ENCODE data around the gene MPP2. TPM values are rescaled to one million over a fixed set of nuclear protein-coding genes. Genes with fewer than 3 reads are reported as not detected.
"Not testable (repeated sequence)": the region's sequence is repeated elsewhere in the genome, so short reads cannot be mapped to it uniquely, and the experiment has no call there.

Gene MPP2
- total RNA-seq, 1 donor from 2014 or later: 1.4 TPM

DNA sequence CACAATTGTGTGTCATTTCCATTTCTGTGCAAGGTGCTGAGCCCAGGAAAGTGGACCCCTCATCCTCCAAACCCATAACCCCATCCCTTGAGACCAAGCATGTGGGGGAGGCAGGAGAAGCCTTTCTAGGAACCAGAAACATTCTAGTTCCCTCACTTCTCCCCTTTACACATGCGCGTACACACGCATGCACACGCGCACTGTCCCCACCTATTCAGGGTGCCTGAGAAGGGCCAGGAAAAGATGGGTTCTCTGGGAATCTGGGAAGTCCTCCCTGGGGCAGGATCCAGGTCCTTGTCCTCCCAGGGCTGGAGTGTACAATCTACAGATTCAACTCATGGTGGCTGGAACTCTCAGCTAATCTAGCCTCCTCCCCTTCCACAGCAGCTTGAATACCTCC lies 32.5 kb upstream of the MPP2 start:
- intact Hi-C loops (cut with micrococcal nuclease): no loop called here
- no peak overlapping the region for H3K27ac Mint-ChIP-seq

GRCh38 chr17:43939452-43939851 lies 32.1 kb upstream of the MPP2 start:
- H3K4me3 Mint-ChIP-seq; intact Hi-C loops (cut with micrococcal nuclease); H3K36me3 Mint-ChIP-seq (ENCODE audit: low read depth): not testable (repeated sequence)

More for the DNA sequence above, 32.5 kb upstream of the MPP2 start:
- DNase-seq (ENCODE audit: low spot score): no peak
- no peak overlapping the region for H3K4me3 Mint-ChIP-seq
- peaks cover 18% of the 10 kb centered on the region for H3K27me3 Mint-ChIP-seq (ENCODE audit: insufficient read depth)
- H3K36me3 Mint-ChIP-seq (ENCODE audit: low read depth): no peaks in the 10 kb centered on the region
- H3K4me1 Mint-ChIP-seq (ENCODE audit: low read depth): peaks cover 10% of the 10 kb centered on the region
- no peaks in the 10 kb centered on the region for H3K9me3 Mint-ChIP-seq

GRCh38 chr17:43938838-43939182 lies 31.5 kb upstream of the MPP2 start:
- Mint-ChIP-seq H3K27me3 (ENCODE audit: insufficient read depth) (peaks cover 22% of the 10 kb centered on the region), H3K27ac (no peak overlapping the region), H3K9me3 (no peaks in the 10 kb centered on the region), H3K4me1 (ENCODE audit: low read depth) (peaks cover 3% of the 10 kb centered on the region), H3K4me3 (no peak overlapping the region), H3K36me3 (ENCODE audit: low read depth) (no peaks in the 10 kb centered on the region)
- no peak for DNase-seq (ENCODE audit: low spot score)
- intact Hi-C loops (cut with micrococcal nuclease): no loop called here

More at GRCh38 chr17:43939452-43939851, 32.1 kb upstream of the MPP2 start:
- not testable (repeated sequence) for H3K27ac Mint-ChIP-seq; H3K4me1 Mint-ChIP-seq (ENCODE audit: low read depth); DNase-seq (ENCODE audit: low spot score); H3K9me3 Mint-ChIP-seq
- H3K27me3 Mint-ChIP-seq (ENCODE audit: insufficient read depth): peaks cover 22% of the 10 kb centered on the region

GRCh38 chr17:43936434-43936833 lies 29.1 kb upstream of the MPP2 start:
- peaks cover 20% of the 10 kb centered on the region for H3K27me3 Mint-ChIP-seq (ENCODE audit: insufficient read depth)
- no peak overlapping the region for H3K4me3 Mint-ChIP-seq
- no peak for DNase-seq (ENCODE audit: low spot score)
- H3K9me3 Mint-ChIP-seq: no peaks in the 10 kb centered on the region
- intact Hi-C loops (cut with micrococcal nuclease): no loop called here
- H3K4me1 Mint-ChIP-seq (ENCODE audit: low read depth): no peaks in the 10 kb centered on the region
- no peak overlapping the region for H3K27ac Mint-ChIP-seq
- H3K36me3 Mint-ChIP-seq (ENCODE audit: low read depth): no peaks in the 10 kb centered on the region

- Mint-ChIP-seq H3K36me3 (ENCODE audit: low read depth) (no peaks in the 10 kb centered on the region), H3K4me1 (ENCODE audit: low read depth) (no peaks in the 10 kb centered on the region), H3K27me3 (ENCODE audit: insufficient read depth) (peaks cover 20% of the 10 kb centered on the region), H3K4me3 (no peak overlapping the region), H3K9me3 (no peaks in the 10 kb centered on the region), H3K27ac (no peak overlapping the region)
- intact Hi-C loops (cut with micrococcal nuclease): no loop called here
- no peak for DNase-seq (ENCODE audit: low spot score)
Measured at GRCh38 chr17:43935926-43936261, 28.6 kb upstream of the MPP2 start.

DNA sequence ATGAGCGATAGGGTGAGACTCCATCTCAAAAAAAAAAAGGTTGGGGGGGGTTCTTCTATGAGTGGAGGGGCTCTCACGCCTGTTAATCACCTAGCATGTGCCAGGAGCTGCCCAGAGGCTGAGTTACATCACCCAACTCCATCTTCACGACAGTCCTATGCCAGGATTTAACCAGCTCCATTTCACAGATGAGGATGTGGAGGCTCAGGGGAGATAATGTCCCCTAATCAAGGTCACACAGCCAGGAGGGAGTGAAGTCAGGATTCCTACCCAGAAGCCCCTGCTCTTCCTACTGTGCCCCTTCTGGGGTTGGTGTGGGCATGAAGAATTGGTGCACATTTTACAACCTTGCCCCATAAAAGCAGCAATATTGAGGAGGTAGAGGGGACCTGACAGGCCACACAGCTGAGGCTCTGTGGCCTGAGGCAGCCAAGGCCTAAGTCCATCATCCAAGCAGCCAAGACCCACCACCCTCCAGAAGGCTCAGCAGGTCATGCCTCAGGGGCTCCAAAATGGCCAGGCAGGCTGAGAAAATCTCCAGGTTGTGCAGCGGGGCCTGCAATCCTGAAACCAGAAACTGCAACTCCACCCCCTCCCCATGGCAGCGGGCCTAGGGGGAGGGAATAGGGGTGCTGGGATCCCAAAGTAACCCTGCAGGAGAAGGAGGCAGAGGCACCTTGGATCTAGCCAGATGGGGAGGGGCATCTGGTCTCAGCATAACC lies 28.0 kb upstream of the MPP2 start:
- Mint-ChIP-seq H3K4me3 (no peak overlapping the region), H3K27ac (no peak overlapping the region), H3K4me1 (ENCODE audit: low read depth) (no peaks in the 10 kb centered on the region), H3K9me3 (no peaks in the 10 kb centered on the region), H3K27me3 (ENCODE audit: insufficient read depth) (peaks cover 20% of the 10 kb centered on the region), H3K36me3 (ENCODE audit: low read depth) (no peaks in the 10 kb centered on the region)
- DNase-seq (ENCODE audit: low spot score): no peak
- intact Hi-C loops (cut with micrococcal nuclease): no loop called here

DNA sequence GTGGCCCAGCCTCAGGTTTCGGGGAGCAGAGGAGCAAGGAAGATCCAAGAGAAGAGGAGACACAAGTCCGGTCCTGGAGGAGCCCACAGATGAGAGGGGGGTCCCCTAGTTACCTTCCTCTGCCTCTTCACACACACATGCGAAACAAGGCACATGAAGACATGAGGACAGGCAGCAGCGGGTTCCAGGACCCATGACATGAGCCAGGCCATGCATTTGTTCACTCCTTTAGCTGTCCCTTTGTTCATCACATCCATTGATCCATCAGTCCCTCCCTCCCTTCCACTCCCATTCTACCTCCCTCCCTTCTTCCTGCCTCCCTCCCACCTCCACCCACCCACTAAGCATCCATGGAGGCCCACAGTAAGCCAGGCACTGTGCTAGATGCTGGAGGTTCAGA lies 25.6 kb upstream of the MPP2 start:
- no peak overlapping the region for H3K4me3 Mint-ChIP-seq
- no peaks in the 10 kb centered on the region for H3K9me3 Mint-ChIP-seq
- H3K4me1 Mint-ChIP-seq (ENCODE audit: low read depth): peaks cover 7% of the 10 kb centered on the region
- intact Hi-C loops (cut with micrococcal nuclease): no loop called here
- no peak for DNase-seq (ENCODE audit: low spot score)
- H3K27ac Mint-ChIP-seq: no peak overlapping the region
- H3K36me3 Mint-ChIP-seq (ENCODE audit: low read depth): no peaks in the 10 kb centered on the region
- peaks cover 9% of the 10 kb centered on the region for H3K27me3 Mint-ChIP-seq (ENCODE audit: insufficient read depth)

GRCh38 chr17:43932357-43932756 lies 25.0 kb upstream of the MPP2 start:
- Mint-ChIP-seq H3K4me1 (ENCODE audit: low read depth) (peaks cover 12% of the 10 kb centered on the region), H3K4me3 (no peak overlapping the region), H3K27ac (no peak overlapping the region), H3K27me3 (ENCODE audit: insufficient read depth) (peaks cover 11% of the 10 kb centered on the region), H3K36me3 (ENCODE audit: low read depth) (no peaks in the 10 kb centered on the region), H3K9me3 (no peaks in the 10 kb centered on the region)
- no peak for DNase-seq (ENCODE audit: low spot score)
- intact Hi-C loops (cut with micrococcal nuclease): no loop called here

GRCh38 chr17:43931062-43931571 lies 23.8 kb upstream of the MPP2 start:
- H3K27ac Mint-ChIP-seq: no peak overlapping the region
- no peak overlapping the region for H3K4me3 Mint-ChIP-seq
- peaks cover 13% of the 10 kb centered on the region for H3K27me3 Mint-ChIP-seq (ENCODE audit: insufficient read depth)
- no peaks in the 10 kb centered on the region for H3K9me3 Mint-ChIP-seq
- H3K4me1 Mint-ChIP-seq (ENCODE audit: low read depth): peaks cover 16% of the 10 kb centered on the region
- no peaks in the 10 kb centered on the region for H3K36me3 Mint-ChIP-seq (ENCODE audit: low read depth)
- intact Hi-C loops (cut with micrococcal nuclease): no loop called here
- no peak for DNase-seq (ENCODE audit: low spot score)

GRCh38 chr17:43928609-43929008 lies 21.3 kb upstream of the MPP2 start:
- Mint-ChIP-seq H3K4me1 (ENCODE audit: low read depth) (peaks cover 16% of the 10 kb centered on the region), H3K9me3 (no peaks in the 10 kb centered on the region), H3K27ac (no peak overlapping the region), H3K4me3 (no peak overlapping the region), H3K36me3 (ENCODE audit: low read depth) (no peaks in the 10 kb centered on the region), H3K27me3 (ENCODE audit: insufficient read depth) (peaks cover 8% of the 10 kb centered on the region)
- DNase-seq (ENCODE audit: low spot score): no peak
- intact Hi-C loops (cut with micrococcal nuclease): no loop called here

DNA sequence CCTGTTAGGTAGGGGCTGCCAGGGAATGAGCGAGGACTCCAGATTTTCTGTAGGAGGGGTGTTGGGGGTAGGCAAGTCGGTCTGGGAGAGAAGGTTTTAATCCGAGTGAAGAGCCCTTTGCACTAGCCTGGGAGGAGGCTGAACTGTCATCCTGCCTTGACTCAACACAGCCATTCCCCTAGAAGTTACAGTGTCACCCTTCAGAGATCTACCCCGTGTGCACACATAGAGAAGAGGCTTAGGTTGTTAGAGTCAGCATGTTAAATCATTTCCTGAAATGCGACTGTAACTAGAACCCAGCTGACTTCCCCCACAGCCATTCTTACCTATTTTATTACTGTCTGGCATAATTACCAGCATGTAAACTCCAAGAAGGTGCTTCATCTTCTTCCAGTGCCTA lies 20.6 kb upstream of the MPP2 start:
- peak overlapping the region; percentile 40 for H3K27ac Mint-ChIP-seq
- H3K9me3 Mint-ChIP-seq; H3K27me3 Mint-ChIP-seq (ENCODE audit: insufficient read depth); intact Hi-C loops (cut with micrococcal nuclease); DNase-seq (ENCODE audit: low spot score); H3K36me3 Mint-ChIP-seq (ENCODE audit: low read depth): not testable (repeated sequence)
- peak overlapping the region; percentile 79 for H3K4me3 Mint-ChIP-seq
- peaks cover 16% of the 10 kb centered on the region for H3K4me1 Mint-ChIP-seq (ENCODE audit: low read depth)

GRCh38 chr17:43927060-43927864 lies 19.9 kb upstream of the MPP2 start:
- H3K9me3 Mint-ChIP-seq: no peaks in the 10 kb centered on the region
- H3K27me3 Mint-ChIP-seq (ENCODE audit: insufficient read depth): peaks cover 8% of the 10 kb centered on the region
- no peaks in the 10 kb centered on the region for H3K36me3 Mint-ChIP-seq (ENCODE audit: low read depth)
- intact Hi-C loops (cut with micrococcal nuclease): no loop called here
- peak overlapping the region; percentile 79 for H3K4me3 Mint-ChIP-seq
- H3K27ac Mint-ChIP-seq: peak overlapping the region; percentile 40
- no peak for DNase-seq (ENCODE audit: low spot score)
- peaks cover 16% of the 10 kb centered on the region for H3K4me1 Mint-ChIP-seq (ENCODE audit: low read depth)

DNA sequence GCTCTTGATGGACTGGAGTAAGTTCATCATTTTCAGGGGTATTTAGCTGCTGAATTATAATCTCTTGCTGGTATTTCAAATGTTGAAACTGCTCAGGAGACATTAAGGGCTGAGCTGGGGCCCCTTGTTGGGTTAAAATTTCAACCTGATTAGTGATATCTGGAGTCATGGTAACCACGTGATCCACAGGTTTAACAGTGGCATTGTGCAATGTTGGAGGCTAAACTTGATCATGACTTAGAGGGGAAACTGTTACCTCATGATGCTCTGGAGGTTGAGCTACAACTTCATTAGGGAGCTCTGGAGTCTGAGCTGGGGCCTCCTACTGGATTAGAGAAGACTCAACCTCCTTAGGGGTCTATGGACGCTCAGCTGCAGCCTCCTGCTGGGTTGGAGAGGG lies 17.2 kb upstream of the MPP2 start:
- Mint-ChIP-seq H3K4me3 (no peak overlapping the region), H3K27ac (no peak overlapping the region), H3K36me3 (ENCODE audit: low read depth) (no peaks in the 10 kb centered on the region), H3K4me1 (ENCODE audit: low read depth) (peaks cover 16% of the 10 kb centered on the region), H3K27me3 (ENCODE audit: insufficient read depth) (peaks cover 8% of the 10 kb centered on the region), H3K9me3 (no peaks in the 10 kb centered on the region)
- DNase-seq (ENCODE audit: low spot score): no peak
- intact Hi-C loops (cut with micrococcal nuclease): no loop called here
